Thymus (tissue), 11 donors: ENCODE measurements around the gene CCDC149. TPM values are rescaled to one million over a fixed set of nuclear protein-coding genes. Genes with fewer than 3 reads are reported as not detected.
A peak's percentile ranks its signal among the peaks of the same experiment; 100 is the strongest.

Source experiments
- DNase-seq, 9 donors: peaks; one replicate each; pipeline ENCODE4 v3.0.0-alpha.2; 2013; ENCODE audit warnings: low spot score in 9 of 9, low read depth in 6 of 9, missing footprints in 1 of 9
- H3K27ac ChIP-seq, 2 donors: one replicate each; pipeline ENCODE4 v1.5.1; 2013; ENCODE audit warnings: control low read depth in 1 of 2, low read depth in 1 of 2, low read length in 1 of 2, mild to moderate bottlenecking in 1 of 2, moderate library complexity in 1 of 2
- H3K27me3 ChIP-seq, 2 donors: one replicate each; pipeline ENCODE4 v1.5.1; 2013; ENCODE audit warnings: low read length in 1 of 2; ENCODE audit not compliant: control insufficient read depth in 2 of 2, insufficient read depth in 1 of 2
- H3K36me3 ChIP-seq, 2 donors: one replicate each; pipeline ENCODE4 v1.5.1; 2013; ENCODE audit warnings: low read length in 1 of 2, mild to moderate bottlenecking in 1 of 2, moderate library complexity in 1 of 2; ENCODE audit not compliant: control insufficient read depth in 2 of 2, insufficient read depth in 2 of 2
- H3K4me1 ChIP-seq, 2 donors: one replicate each; pipeline ENCODE4 v1.5.1; 2013; ENCODE audit warnings: low read length in 2 of 2; ENCODE audit not compliant: control insufficient read depth in 2 of 2, insufficient read depth in 2 of 2
- H3K4me3 ChIP-seq, 2 donors: one replicate each; pipeline ENCODE4 v1.5.1; 2013; ENCODE audit warnings: low read length in 2 of 2, control low read depth in 1 of 2, mild to moderate bottlenecking in 1 of 2
- H3K9me3 ChIP-seq, 2 donors: one replicate each; pipeline ENCODE4 v1.5.1; 2013; ENCODE audit warnings: low read length in 1 of 2, mild to moderate bottlenecking in 1 of 2; ENCODE audit not compliant: control insufficient read depth in 2 of 2, insufficient read depth in 1 of 2
- WGBS: extraction: QIAGEN DNeasy Blood & Tissue Kit; methylation state at CpG from one replicate; pipeline ENCODE4 v1.1.7; 2013; 5-methylcytosine and 5-hydroxymethylcytosine counted together
- polyA plus RNA-seq: library from polyadenylated mRNA; stranded (reverse); fragments of 200-250 nt; gene quantifications from one replicate; pipeline ENCODE4 v1.2.3, GENCODE V29; 2013
- total RNA-seq: library from RNA; stranded (reverse); fragments of 120-200 nt; gene quantifications from one replicate; pipeline ENCODE4 v1.2.4, GENCODE V29; 2013
- donor health status: healthy.

The CCDC149 gene
- total and polyA plus RNA-seq, 2 donors = 1.5 to 6.2 TPM

DNA sequence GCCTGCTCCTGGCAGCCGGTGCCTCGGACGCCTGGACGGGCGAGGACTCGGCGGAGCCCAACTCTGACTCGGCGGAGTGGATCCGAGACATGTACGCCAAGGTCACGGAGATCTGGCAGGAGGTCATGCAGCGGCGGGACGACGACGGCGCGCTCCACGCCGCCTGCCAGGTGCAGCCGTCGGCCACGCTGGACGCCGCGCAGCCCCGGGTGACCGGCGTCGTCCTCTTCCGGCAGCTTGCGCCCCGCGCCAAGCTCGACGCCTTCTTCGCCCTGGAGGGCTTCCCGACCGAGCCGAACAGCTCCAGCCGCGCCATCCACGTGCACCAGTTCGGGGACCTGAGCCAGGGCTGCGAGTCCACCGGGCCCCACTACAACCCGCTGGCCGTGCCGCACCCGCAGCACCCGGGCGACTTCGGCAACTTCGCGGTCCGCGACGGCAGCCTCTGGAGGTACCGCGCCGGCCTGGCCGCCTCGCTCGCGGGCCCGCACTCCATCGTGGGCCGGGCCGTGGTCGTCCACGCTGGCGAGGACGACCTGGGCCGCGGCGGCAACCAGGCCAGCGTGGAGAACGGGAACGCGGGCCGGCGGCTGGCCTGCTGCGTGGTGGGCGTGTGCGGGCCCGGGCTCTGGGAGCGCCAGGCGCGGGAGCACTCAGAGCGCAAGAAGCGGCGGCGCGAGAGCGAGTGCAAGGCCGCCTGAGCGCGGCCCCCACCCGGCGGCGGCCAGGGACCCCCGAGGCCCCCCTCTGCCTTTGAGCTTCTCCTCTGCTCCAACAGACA is 113.1 kb downstream of the CCDC149 start:
- Histone ChIP-seq H3K4me3 (no peak overlapping the region), H3K4me1 (peaks cover 0 to 2% of the 10 kb centered on the region in 2 donors), H3K36me3 (no peaks in the 10 kb centered on the region), H3K9me3 (no peaks in the 10 kb centered on the region), H3K27ac (no peak overlapping the region), H3K27me3 (peaks cover 22 to 46% of the 10 kb centered on the region in 2 donors)
- 22% methylated on average over 103 of the region's 103 CpGs for WGBS
- DNase-seq = no peak

DNA sequence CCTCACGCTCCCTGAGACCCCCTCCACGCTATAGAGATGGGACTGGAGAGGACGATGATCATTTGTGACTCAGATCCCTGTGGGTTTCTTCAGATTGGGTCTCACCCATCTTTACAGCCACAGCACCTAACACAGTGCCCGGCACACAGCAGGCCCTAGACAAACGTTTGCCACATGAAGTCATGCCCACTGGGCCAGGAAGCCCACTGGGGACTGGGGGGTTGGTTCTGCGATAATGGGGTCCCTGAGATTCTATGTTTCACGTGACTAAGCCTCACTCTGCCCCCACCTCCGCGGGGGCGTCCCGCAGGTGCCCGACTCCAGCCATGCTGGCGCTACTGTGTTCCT is 113.7 kb downstream of the CCDC149 start:
- no peaks in the 10 kb centered on the region for H3K4me1 ChIP-seq

DNA sequence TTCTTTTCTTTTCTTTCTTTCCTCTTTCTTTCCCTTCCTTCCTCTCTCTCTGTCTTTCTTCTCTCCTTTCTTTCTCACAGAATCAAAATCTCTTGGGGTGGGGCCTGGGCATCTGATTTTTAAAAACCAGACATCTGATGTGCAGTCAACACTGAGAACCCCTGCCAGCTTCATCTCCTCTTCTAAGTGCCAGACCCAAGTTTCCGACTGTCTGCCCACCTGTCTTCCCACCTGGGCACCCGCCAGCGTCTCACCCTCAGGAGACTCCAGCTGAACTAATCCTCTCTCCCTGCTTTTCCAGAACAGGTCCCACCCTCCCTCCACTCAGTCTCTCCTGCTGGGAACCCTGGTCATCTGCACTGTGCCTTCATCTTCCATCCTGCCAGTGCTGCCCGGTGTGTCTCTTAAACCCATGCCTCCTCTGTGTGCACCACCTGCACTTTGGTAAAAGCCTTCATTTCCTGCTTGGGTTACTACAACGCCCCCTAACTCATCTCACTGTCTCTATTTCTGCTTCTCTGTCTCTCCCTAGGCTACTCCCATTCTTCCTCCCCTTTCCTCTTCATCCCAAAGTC is 114.7 kb downstream of the CCDC149 start:
- no peaks in the 10 kb centered on the region for H3K9me3 ChIP-seq
- H3K27me3 ChIP-seq = peaks cover 22 to 46% of the 10 kb centered on the region in 2 donors
- H3K36me3 ChIP-seq = no peaks in the 10 kb centered on the region
- H3K4me3 ChIP-seq = no peak overlapping the region
- H3K27ac ChIP-seq = no peak overlapping the region
- no peaks in the 10 kb centered on the region for H3K4me1 ChIP-seq
- DNase-seq = no peak
- 60% methylated on average over 5 of the region's 5 CpGs for WGBS

More for the DNA sequence above, 113.7 kb downstream of the CCDC149 start:
- no peak for DNase-seq
- H3K9me3 ChIP-seq = no peaks in the 10 kb centered on the region
- WGBS = 81% methylated on average over 13 of the region's 13 CpGs
- no peaks in the 10 kb centered on the region for H3K36me3 ChIP-seq
- peaks cover 22 to 46% of the 10 kb centered on the region in 2 donors for H3K27me3 ChIP-seq
- no peak overlapping the region for H3K27ac ChIP-seq
- H3K4me3 ChIP-seq = no peak overlapping the region

DNA sequence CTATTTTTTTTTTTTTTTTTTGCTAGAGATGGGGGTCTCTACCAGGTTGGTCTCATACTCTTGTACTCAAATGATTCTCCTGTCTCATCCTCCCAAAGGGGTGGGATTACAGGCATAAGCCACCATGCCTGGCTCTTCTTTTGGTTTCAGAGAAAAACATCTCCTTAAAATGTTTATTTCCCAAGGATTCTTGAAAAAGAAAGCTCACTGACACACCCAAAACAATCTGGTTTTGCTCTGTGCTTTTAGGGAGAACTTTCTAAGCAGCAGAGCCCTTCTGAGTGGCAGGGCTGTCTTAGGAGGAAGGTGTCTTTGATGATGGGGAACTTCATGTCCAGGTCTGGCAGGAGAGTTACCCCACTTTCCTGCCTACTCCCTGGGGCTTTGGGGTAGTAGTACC is 116.2 kb downstream of the CCDC149 start:
- no peaks in the 10 kb centered on the region for H3K9me3 ChIP-seq
- H3K4me3 ChIP-seq = no peak overlapping the region
- DNase-seq = no peak
- H3K4me1 ChIP-seq = no peaks in the 10 kb centered on the region
- H3K27ac ChIP-seq = no peak overlapping the region
- no peaks in the 10 kb centered on the region for H3K36me3 ChIP-seq
- peaks cover 19 to 42% of the 10 kb centered on the region in 2 donors for H3K27me3 ChIP-seq

DNA sequence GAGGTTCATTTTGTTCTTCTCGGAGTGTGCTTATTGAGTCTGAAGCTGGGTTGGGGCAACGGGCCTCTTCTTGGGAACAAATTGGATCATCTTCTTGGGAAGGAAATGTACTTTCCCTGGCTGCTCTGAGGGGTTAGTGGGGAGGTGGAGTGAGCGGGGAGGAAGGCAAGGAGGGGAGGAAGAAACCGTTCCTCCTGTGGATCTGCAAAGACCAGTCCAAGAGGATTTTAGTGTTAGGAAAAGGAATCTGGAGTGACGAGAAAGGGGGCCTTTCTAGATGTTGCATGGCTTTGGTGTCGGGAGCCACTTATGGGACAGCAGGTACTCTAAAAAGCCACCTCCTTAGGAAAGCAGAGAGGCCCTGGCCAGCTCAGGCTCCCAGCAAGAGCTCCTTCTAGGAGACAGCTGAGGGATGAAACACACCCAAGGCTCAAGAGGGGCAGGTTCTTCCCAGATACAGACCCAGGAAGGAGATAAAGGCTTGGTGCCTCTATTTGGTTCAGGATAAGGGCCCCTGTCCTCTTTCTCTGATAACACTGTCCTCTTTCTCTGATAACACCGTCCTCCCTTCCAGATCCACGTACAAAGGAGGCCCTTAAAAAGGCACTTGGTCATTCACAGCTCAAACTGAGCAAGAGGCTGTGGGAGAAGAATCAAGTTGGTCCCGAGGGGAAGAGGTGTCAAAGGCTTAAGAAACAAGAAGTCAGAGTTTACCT is 117.0 kb downstream of the CCDC149 start:
- Histone ChIP-seq H3K9me3 (no peaks in the 10 kb centered on the region), H3K4me3 (no peak overlapping the region), H3K36me3 (no peaks in the 10 kb centered on the region), H3K27ac (peak overlapping the region in 1 of 2 donors; percentile 1), H3K27me3 (peaks cover 15 to 34% of the 10 kb centered on the region in 2 donors), H3K4me1 (no peaks in the 10 kb centered on the region)
- DNase-seq = no peak
- 84% methylated on average over 9 of the region's 9 CpGs for WGBS

DNA sequence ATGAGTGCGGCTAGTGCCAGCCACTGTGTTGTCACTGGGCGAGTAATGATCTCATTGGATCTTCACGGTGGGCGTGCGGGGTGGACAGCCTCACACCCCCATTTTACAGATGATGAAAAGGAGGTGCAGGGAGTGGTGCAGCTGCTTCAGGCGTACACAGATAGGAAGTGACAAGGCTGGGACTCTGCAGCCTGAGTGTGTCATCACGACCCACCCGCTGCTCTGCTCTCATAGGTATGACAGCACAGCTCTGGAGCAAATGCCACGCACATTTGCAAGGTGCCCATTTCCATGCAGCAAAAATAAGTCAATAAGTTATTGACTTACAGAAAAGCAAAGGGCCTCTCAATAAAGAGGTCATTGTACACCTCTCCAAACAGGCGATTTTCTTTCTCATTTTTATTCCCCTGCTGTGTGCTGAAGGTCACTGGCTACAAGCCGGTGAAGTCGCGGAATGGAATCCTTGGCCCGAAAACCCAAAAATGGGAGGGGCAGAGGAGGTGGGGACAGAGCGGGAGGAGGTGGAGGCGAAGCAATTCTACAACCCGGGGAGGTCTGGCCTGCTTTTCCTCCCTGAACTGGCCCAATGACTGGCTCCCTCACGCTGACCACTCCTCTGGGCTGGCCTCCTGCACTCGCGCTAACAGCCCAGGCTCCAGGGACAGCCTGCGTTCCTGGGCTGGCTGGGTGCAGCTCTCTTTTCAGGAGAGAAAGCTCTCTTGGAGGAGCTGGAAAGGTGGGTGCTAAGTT is 117.8 kb downstream of the CCDC149 start, which contains the start of gene SOD3:
Gene SOD3, plus strand, starts transcription at position 658 of the 750 bp plus-strand sequence. CDS start 3,949 bp downstream, outside the sequence.
- H3K27ac ChIP-seq = peak within 1 kb of the TSS in 1 of 2 donors; percentile 1
- peaks cover 14 to 27% of the 10 kb centered on the region in 2 donors for H3K27me3 ChIP-seq
- H3K36me3 ChIP-seq = no peaks in the 10 kb centered on the region
- no peak within 1 kb of the TSS for H3K4me3 ChIP-seq
- 81% methylated on average over 21 of the region's 21 CpGs for WGBS
- H3K9me3 ChIP-seq = no peaks in the 10 kb centered on the region
- peak in 1 of 9 donors; percentile 4 for DNase-seq
- H3K4me1 ChIP-seq = no peaks in the 10 kb centered on the region

DNA sequence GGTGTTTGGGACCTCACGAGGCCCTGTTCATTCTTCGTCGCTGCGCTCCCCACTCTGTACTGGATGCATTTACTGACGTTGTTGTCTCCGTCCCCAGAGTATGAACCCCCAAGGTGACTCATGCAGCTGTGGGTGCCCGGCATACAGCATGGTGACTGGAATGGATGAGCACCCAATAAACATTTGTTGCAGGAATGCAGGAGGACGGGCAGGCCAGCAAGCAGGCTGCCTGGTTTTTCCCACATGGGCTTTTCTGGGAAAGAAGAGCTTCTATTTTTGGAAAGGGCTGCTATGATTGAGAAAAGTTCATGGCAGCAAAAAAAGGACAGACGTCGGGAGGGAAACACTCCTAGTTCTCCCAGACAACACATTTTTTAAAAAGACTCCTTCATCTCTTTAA is 118.4 kb downstream of the CCDC149 start:
- Histone ChIP-seq H3K4me1 (no peaks in the 10 kb centered on the region), H3K27me3 (peaks cover 8 to 22% of the 10 kb centered on the region in 2 donors), H3K36me3 (no peaks in the 10 kb centered on the region), H3K9me3 (no peaks in the 10 kb centered on the region), H3K4me3 (no peak overlapping the region), H3K27ac (no peak overlapping the region)
- no peak for DNase-seq
- 94% methylated on average over 10 of the region's 10 CpGs for WGBS

DNA sequence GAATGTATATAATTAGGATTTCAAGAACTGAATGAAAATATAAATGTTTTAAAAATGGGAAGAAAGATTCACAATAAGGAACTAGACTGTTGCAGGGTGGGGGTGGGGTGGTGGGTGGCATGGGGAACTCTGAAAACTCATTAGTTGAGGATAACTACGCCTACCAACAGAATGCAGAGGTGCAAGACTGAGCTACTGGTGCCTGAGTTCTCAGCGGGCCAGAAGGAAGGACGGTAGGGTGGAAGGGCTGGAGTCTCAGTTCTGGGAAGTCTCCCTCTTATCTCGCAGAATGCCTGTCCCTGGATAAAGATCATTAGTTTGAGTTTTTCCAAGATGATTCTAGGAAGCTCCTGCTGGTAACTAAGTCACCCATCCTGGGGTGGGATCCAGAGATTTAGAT is 118.8 kb downstream of the CCDC149 start:
- no peak overlapping the region for H3K27ac ChIP-seq
- DNase-seq = no peak
- no peak overlapping the region for H3K4me3 ChIP-seq
- H3K9me3 ChIP-seq = no peaks in the 10 kb centered on the region
- no peaks in the 10 kb centered on the region for H3K36me3 ChIP-seq
- peaks cover 3 to 18% of the 10 kb centered on the region in 2 donors for H3K27me3 ChIP-seq
- WGBS = 71% methylated on average over 4 of the region's 4 CpGs
- H3K4me1 ChIP-seq = no peaks in the 10 kb centered on the region
